Stimulated activated CD8-positive, alpha-beta memory T cell treated with anti-CD3 and anti-CD28 coated beads, Interleukin-7, amount 100 ng/mL, for 4 hours (primary cell): ENCODE measurements around the gene GABRE.

Experiments
- DNase-seq, 2 donors: peaks; one replicate each; pipeline ENCODE4 v3.0.0-alpha.2; 2020; ENCODE audit warnings: low read depth in 2 of 2

The GABRE gene

GRCh38 chrX:151974336-151975227 lies at the start of gene GABRE:
Gene GABRE, minus strand, starts transcription at chrX:151974676. Its CDS starts 51 bp downstream, at chrX:151974625.
- no peak for DNase-seq

GRCh38 chrX:152020888-152021287 lies 46.4 kb upstream of the GABRE start:
- no peak for DNase-seq

- no peak for DNase-seq
Measured at GRCh38 chrX:151999813-152000212, 25.3 kb upstream of the GABRE start.

GRCh38 chrX:151997539-151997938 lies 23.1 kb upstream of the GABRE start:
- no peak for DNase-seq

GRCh38 chrX:151996347-151996746 lies 21.9 kb upstream of the GABRE start:
- DNase-seq = no peak

- DNase-seq = no peak
Measured at GRCh38 chrX:151994476-151994875, 20.0 kb upstream of the GABRE start.

GRCh38 chrX:151988706-151989299 lies 14.3 kb upstream of the GABRE start:
- DNase-seq = no peak

GRCh38 chrX:151987108-151987507 lies 12.6 kb upstream of the GABRE start:
- DNase-seq = no peak

- no peak for DNase-seq
Measured at GRCh38 chrX:151985955-151986354, 11.5 kb upstream of the GABRE start.

GRCh38 chrX:151985531-151985930 lies 11.1 kb upstream of the GABRE start:
- no peak for DNase-seq

- DNase-seq = no peak
Measured at GRCh38 chrX:151984902-151985301, 10.4 kb upstream of the GABRE start.

GRCh38 chrX:151984328-151984727 lies 9.9 kb upstream of the GABRE start:
- no peak for DNase-seq

GRCh38 chrX:151983186-151983585 lies 8.7 kb upstream of the GABRE start:
- DNase-seq = no peak

GRCh38 chrX:151982222-151982621 lies 7.7 kb upstream of the GABRE start:
- DNase-seq = no peak

- no peak for DNase-seq
Measured at GRCh38 chrX:151981129-151981528, 6.7 kb upstream of the GABRE start.

GRCh38 chrX:151977923-151978322 lies 3.4 kb upstream of the GABRE start:
- DNase-seq = no peak

- DNase-seq = no peak
Measured at GRCh38 chrX:151977009-151977408, 2.5 kb upstream of the GABRE start.

- DNase-seq = no peak
Measured at GRCh38 chrX:151975736-151976275, 1.3 kb upstream of the GABRE start.

- no peak for DNase-seq
Measured at GRCh38 chrX:151975228-151975593, 735 bp upstream of the GABRE start.

- no peak for DNase-seq
Measured at GRCh38 chrX:151973851-151974335, 583 bp downstream of the GABRE start.

GRCh38 chrX:151973060-151973661 lies 1.3 kb downstream of the GABRE start:
- DNase-seq = no peak

GRCh38 chrX:151970661-151971060 lies 3.8 kb downstream of the GABRE start:
- DNase-seq = no peak
